ENCODE measurements around the gene TMTC2.

The TMTC2 gene

GRCh38 chr12:83141460-83141994 lies 454.8 kb downstream of the TMTC2 start:
- TF ChIP-seq CTCF (IDR thresholded peaks at IDR 0.05; ENCODE audit: insufficient read depth, low read length, poor library complexity, severe bottlenecking) (no peak), EZH2phosphoT487 (conservative IDR thresholded peaks at IDR 0.05; ENCODE audit: low read length) (no peak)
- Histone ChIP-seq H3K4me3 (ENCODE audit: insufficient read depth, low read length, poor library complexity, severe bottlenecking) (no peak overlapping the region), H3K9ac (ENCODE audit: low read length) (no peak overlapping the region), H2AFZ (ENCODE audit: low read depth, low read length, severe bottlenecking) (no peak overlapping the region), H3K9me2 (replicated peaks; ENCODE audit: insufficient read depth, low read length) (no peaks in the 10 kb centered on the region), H3F3A (ENCODE audit: insufficient read depth) (no peaks in the 10 kb centered on the region), H3K4me2 (ENCODE audit: low read depth, low read length, poor library complexity, severe bottlenecking) (no peak overlapping the region), H3K27ac (ENCODE audit: low read depth, low read length) (no peak overlapping the region), H3K27me3 (ENCODE audit: low read length) (no peaks in the 10 kb centered on the region), H3K9me3 (ENCODE audit: insufficient read depth, low read length) (no peaks in the 10 kb centered on the region), H4K20me1 (ENCODE audit: low read depth, low read length) (no peaks in the 10 kb centered on the region), H3K36me3 (ENCODE audit: low read length) (no peaks in the 10 kb centered on the region), H3K79me2 (ENCODE audit: insufficient read depth, low read length) (no peaks in the 10 kb centered on the region)

- TF ChIP-seq CTCF (IDR thresholded peaks at IDR 0.05; ENCODE audit: insufficient read depth, low read length, poor library complexity, severe bottlenecking) (no peak), EZH2phosphoT487 (conservative IDR thresholded peaks at IDR 0.05; ENCODE audit: low read length) (no peak)
- no peak overlapping the region for H2AFZ ChIP-seq (ENCODE audit: low read depth, low read length, severe bottlenecking)
- no peaks in the 10 kb centered on the region for H3K79me2 ChIP-seq (ENCODE audit: insufficient read depth, low read length)
- no peak overlapping the region for H3K4me2 ChIP-seq (ENCODE audit: low read depth, low read length, poor library complexity, severe bottlenecking)
- H3K4me3 ChIP-seq (ENCODE audit: insufficient read depth, low read length, poor library complexity, severe bottlenecking) = no peak overlapping the region
- no peaks in the 10 kb centered on the region for H3F3A ChIP-seq (ENCODE audit: insufficient read depth)
- no peak overlapping the region for H3K9ac ChIP-seq (ENCODE audit: low read length)
- H3K9me2 ChIP-seq (replicated peaks; ENCODE audit: insufficient read depth, low read length) = no peaks in the 10 kb centered on the region
- H4K20me1 ChIP-seq (ENCODE audit: low read depth, low read length) = no peaks in the 10 kb centered on the region
- H3K27me3 ChIP-seq (ENCODE audit: low read length) = no peaks in the 10 kb centered on the region
- H3K27ac ChIP-seq (ENCODE audit: low read depth, low read length) = no peak overlapping the region
- no peaks in the 10 kb centered on the region for H3K36me3 ChIP-seq (ENCODE audit: low read length)
- no peaks in the 10 kb centered on the region for H3K9me3 ChIP-seq (ENCODE audit: insufficient read depth, low read length)
Observed at GRCh38 chr12:83142914-83143313, 456.2 kb downstream of the TMTC2 start.

GRCh38 chr12:83143950-83144349 lies 457.2 kb downstream of the TMTC2 start:
- no peak for TF ChIP-seq EZH2phosphoT487 (conservative IDR thresholded peaks at IDR 0.05; ENCODE audit: low read length)
- no peaks in the 10 kb centered on the region for H3K27me3 ChIP-seq (ENCODE audit: low read length)
- no peak overlapping the region for H2AFZ ChIP-seq (ENCODE audit: low read depth, low read length, severe bottlenecking)
- no peak overlapping the region for H3K27ac ChIP-seq (ENCODE audit: low read depth, low read length)
- H3K4me2 ChIP-seq (ENCODE audit: low read depth, low read length, poor library complexity, severe bottlenecking) = no peak overlapping the region
- no peaks in the 10 kb centered on the region for H3F3A ChIP-seq (ENCODE audit: insufficient read depth)
- H3K9me3 ChIP-seq (ENCODE audit: insufficient read depth, low read length) = no peaks in the 10 kb centered on the region
- no peaks in the 10 kb centered on the region for H4K20me1 ChIP-seq (ENCODE audit: low read depth, low read length)
- no peaks in the 10 kb centered on the region for H3K9me2 ChIP-seq (replicated peaks; ENCODE audit: insufficient read depth, low read length)
- H3K36me3 ChIP-seq (ENCODE audit: low read length) = no peaks in the 10 kb centered on the region
- H3K79me2 ChIP-seq (ENCODE audit: insufficient read depth, low read length) = no peaks in the 10 kb centered on the region
- H3K9ac ChIP-seq (ENCODE audit: low read length) = no peak overlapping the region
- no peak overlapping the region for H3K4me3 ChIP-seq (ENCODE audit: insufficient read depth, low read length, poor library complexity, severe bottlenecking)

- H2AFZ ChIP-seq (ENCODE audit: low read depth, low read length, severe bottlenecking) = no peak overlapping the region
- TF ChIP-seq CTCF (IDR thresholded peaks at IDR 0.05; ENCODE audit: insufficient read depth, low read length, poor library complexity, severe bottlenecking) = no peak
- no peak for TF ChIP-seq EZH2phosphoT487 (conservative IDR thresholded peaks at IDR 0.05; ENCODE audit: low read length)
- H3K27me3 ChIP-seq (ENCODE audit: low read length) = no peaks in the 10 kb centered on the region
- no peaks in the 10 kb centered on the region for H3K9me2 ChIP-seq (replicated peaks; ENCODE audit: insufficient read depth, low read length)
- H3K4me3 ChIP-seq (ENCODE audit: insufficient read depth, low read length, poor library complexity, severe bottlenecking) = no peak overlapping the region
- H3K4me2 ChIP-seq (ENCODE audit: low read depth, low read length, poor library complexity, severe bottlenecking) = no peak overlapping the region
- no peak overlapping the region for H3K27ac ChIP-seq (ENCODE audit: low read depth, low read length)
- no peak overlapping the region for H3K9ac ChIP-seq (ENCODE audit: low read length)
- no peaks in the 10 kb centered on the region for H3K36me3 ChIP-seq (ENCODE audit: low read length)
- no peaks in the 10 kb centered on the region for H3K79me2 ChIP-seq (ENCODE audit: insufficient read depth, low read length)
- H4K20me1 ChIP-seq (ENCODE audit: low read depth, low read length) = no peaks in the 10 kb centered on the region
- no peaks in the 10 kb centered on the region for H3K9me3 ChIP-seq (ENCODE audit: insufficient read depth, low read length)
- no peaks in the 10 kb centered on the region for H3F3A ChIP-seq (ENCODE audit: insufficient read depth)
Observed at GRCh38 chr12:83145325-83145840, 458.7 kb downstream of the TMTC2 start.

Data from SU-DHL-6 (cell line).